ENCODE results near the gene TUNAR.

DNA sequence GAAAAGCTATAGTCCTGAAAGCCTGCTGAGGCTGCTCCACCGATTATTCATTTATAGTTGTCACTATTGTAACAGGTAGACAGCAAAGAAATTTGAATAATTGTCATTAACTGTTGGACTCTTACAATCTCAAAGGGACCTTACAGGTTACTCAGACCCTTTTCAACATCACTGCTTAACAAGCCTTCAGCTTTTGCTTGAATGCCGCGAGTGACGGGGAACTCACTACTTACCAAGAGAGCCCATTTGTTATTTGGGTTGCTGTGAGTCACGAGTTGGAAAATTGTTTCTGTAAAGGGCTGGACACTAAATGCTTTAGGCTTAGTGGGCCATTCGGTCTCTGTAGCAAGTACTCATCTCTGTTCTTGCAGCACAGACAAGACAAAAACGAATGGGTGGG is 5.9 kb upstream of the TUNAR start:
- TF ChIP-seq, protein P1, sequence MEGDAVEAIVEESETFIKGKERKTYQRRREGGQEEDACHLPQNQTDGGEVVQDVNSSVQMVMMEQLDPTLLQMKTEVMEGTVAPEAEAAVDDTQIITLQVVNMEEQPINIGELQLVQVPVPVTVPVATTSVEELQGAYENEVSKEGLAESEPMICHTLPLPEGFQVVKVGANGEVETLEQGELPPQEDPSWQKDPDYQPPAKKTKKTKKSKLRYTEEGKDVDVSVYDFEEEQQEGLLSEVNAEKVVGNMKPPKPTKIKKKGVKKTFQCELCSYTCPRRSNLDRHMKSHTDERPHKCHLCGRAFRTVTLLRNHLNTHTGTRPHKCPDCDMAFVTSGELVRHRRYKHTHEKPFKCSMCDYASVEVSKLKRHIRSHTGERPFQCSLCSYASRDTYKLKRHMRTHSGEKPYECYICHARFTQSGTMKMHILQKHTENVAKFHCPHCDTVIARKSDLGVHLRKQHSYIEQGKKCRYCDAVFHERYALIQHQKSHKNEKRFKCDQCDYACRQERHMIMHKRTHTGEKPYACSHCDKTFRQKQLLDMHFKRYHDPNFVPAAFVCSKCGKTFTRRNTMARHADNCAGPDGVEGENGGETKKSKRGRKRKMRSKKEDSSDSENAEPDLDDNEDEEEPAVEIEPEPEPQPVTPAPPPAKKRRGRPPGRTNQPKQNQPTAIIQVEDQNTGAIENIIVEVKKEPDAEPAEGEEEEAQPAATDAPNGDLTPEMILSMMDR (IDR thresholded peaks at IDR 0.05), result no peak
- no peak for TF ChIP-seq POLR2A (IDR thresholded peaks at IDR 0.05; ENCODE audit: low read depth)

Measured in esophagus muscularis mucosa (tissue), 3 donors.